HL-60 (cell line): Measurements from ENCODE around the gene C2CD5.

Source experiments
- DNase-seq, 2 experiments: peaks; one replicate each; pipeline ENCODE4 v3.0.0-alpha.2; 2010 to 2020; ENCODE audit warnings: low read depth in 1 of 2, low spot score in 1 of 2
- H3K27ac ChIP-seq: fragments of 250-450 bp; sonication (Bioruptor Pico); replicated peaks from 2 replicates; pipeline ENCODE4 v1.5.1; 2020; ENCODE audit warnings: mild to moderate bottlenecking, moderate library complexity
- H3K27me3 ChIP-seq: fragments of 250-450 bp; sonication (Bioruptor Pico); 2 replicates; pipeline ENCODE4 v1.5.1; 2021; ENCODE audit warnings: mild to moderate bottlenecking, moderate library complexity; ENCODE audit not compliant: insufficient read depth, poor library complexity, severe bottlenecking
- H3K4me3 ChIP-seq: replicated peaks from 2 replicates; pipeline ENCODE4 v1.5.1; 2011; ENCODE audit warnings: mild to moderate bottlenecking, control low read depth, low read length; ENCODE audit not compliant: insufficient read depth
- GABPA ChIP-seq: IDR thresholded peaks from 2 replicates; pipeline ENCODE4 v1.6.1; 2012; ENCODE audit warnings: low read depth
- POLR2AphosphoS5 ChIP-seq: IDR thresholded peaks from 2 replicates; pipeline ENCODE4 v1.6.1; 2012; ENCODE audit warnings: low read depth
- SPI1 ChIP-seq: IDR thresholded peaks from 2 replicates; pipeline ENCODE4 v1.6.1; 2012; ENCODE audit warnings: low read depth, mild to moderate bottlenecking, borderline replicate concordance
- TF ChIP-seq, protein P1 (sequence below): IDR thresholded peaks from 2 replicates; pipeline ENCODE4 v1.6.1; 2012; ENCODE audit warnings: low read depth; ENCODE audit not compliant: insufficient replicate concordance
- TF ChIP-seq, protein P2 (sequence below): IDR thresholded peaks from one replicate; pipeline ENCODE4 v1.5.1; 2011; ENCODE audit warnings: low read length, control low read depth, inconsistent platforms; ENCODE audit not compliant: insufficient read depth

Gene C2CD5

DNA sequence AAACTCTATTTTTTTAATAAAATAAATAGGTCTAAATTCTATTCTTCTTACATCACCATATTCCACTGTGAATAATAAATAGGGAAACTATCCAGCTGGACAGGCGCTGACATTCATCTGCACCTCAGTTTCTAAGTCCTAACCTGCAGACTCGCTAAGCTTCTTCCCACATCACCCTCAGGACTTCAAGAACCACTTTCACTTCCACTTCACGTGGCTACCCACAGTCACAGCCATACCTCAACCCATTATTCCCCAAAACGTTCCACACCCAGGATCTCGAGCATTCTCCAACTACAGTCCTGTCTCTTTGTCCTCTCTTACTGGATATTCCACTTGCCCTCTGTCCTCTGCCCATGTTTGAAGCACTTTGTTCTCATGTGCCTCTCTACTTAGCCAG is 71.1 kb downstream of the C2CD5 start:
- TF ChIP-seq, protein P1, sequence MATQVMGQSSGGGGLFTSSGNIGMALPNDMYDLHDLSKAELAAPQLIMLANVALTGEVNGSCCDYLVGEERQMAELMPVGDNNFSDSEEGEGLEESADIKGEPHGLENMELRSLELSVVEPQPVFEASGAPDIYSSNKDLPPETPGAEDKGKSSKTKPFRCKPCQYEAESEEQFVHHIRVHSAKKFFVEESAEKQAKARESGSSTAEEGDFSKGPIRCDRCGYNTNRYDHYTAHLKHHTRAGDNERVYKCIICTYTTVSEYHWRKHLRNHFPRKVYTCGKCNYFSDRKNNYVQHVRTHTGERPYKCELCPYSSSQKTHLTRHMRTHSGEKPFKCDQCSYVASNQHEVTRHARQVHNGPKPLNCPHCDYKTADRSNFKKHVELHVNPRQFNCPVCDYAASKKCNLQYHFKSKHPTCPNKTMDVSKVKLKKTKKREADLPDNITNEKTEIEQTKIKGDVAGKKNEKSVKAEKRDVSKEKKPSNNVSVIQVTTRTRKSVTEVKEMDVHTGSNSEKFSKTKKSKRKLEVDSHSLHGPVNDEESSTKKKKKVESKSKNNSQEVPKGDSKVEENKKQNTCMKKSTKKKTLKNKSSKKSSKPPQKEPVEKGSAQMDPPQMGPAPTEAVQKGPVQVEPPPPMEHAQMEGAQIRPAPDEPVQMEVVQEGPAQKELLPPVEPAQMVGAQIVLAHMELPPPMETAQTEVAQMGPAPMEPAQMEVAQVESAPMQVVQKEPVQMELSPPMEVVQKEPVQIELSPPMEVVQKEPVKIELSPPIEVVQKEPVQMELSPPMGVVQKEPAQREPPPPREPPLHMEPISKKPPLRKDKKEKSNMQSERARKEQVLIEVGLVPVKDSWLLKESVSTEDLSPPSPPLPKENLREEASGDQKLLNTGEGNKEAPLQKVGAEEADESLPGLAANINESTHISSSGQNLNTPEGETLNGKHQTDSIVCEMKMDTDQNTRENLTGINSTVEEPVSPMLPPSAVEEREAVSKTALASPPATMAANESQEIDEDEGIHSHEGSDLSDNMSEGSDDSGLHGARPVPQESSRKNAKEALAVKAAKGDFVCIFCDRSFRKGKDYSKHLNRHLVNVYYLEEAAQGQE = no peak
- TF ChIP-seq, protein P2, sequence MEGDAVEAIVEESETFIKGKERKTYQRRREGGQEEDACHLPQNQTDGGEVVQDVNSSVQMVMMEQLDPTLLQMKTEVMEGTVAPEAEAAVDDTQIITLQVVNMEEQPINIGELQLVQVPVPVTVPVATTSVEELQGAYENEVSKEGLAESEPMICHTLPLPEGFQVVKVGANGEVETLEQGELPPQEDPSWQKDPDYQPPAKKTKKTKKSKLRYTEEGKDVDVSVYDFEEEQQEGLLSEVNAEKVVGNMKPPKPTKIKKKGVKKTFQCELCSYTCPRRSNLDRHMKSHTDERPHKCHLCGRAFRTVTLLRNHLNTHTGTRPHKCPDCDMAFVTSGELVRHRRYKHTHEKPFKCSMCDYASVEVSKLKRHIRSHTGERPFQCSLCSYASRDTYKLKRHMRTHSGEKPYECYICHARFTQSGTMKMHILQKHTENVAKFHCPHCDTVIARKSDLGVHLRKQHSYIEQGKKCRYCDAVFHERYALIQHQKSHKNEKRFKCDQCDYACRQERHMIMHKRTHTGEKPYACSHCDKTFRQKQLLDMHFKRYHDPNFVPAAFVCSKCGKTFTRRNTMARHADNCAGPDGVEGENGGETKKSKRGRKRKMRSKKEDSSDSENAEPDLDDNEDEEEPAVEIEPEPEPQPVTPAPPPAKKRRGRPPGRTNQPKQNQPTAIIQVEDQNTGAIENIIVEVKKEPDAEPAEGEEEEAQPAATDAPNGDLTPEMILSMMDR = no peak
- TF ChIP-seq POLR2AphosphoS5 (no peak), SPI1 (no peak), GABPA (no peak)
- Histone ChIP-seq H3K27ac (no peak overlapping the region), H3K4me3 (no peak overlapping the region), H3K27me3 (no peaks in the 10 kb centered on the region)
- no peak for DNase-seq

DNA sequence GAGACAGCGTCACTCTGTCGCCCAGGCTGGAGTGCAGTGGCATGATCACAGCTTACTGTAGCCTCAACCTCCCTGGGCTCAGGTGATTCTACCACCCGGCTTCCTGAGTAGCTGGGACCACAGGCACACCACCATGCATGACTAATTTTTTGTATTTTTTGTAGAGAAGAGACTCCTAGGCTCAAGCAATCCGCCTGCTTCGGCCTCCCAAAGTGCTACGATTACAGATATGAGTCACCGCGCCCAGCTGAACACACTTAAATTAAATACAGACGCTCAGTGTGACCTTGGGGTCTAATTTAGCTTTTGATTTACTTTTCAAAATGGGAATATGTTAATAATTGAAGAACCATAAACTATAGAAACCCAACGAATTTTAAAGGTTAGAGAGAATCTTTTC is 77.2 kb downstream of the C2CD5 start:
- no peak overlapping the region for H3K4me3 ChIP-seq
- no peaks in the 10 kb centered on the region for H3K27me3 ChIP-seq
- DNase-seq = no peak
- no peak overlapping the region for H3K27ac ChIP-seq
- TF ChIP-seq, protein P1 = no peak
- TF ChIP-seq, protein P2 = no peak
- TF ChIP-seq GABPA = no peak
- TF ChIP-seq SPI1 = no peak
- TF ChIP-seq POLR2AphosphoS5 = no peak

DNA sequence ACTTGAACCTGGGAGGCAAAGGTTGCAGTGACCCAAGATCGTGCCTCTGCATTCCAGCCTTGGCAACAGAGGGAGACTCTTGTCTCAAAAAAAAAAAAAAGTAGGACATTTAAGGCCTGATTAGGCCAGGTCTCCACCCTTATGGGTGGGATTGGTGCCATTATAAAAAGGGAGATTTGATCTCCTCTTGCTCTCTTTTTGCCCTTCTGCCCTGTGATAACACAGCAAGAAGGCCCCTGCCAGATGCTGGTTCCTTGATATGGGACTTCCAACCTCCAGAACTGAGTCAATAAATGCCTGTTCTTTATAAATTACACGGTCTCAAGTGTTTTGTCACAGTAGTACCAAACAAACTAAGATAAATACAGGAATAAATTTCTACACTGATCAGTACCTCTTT is 81.0 kb downstream of the C2CD5 start:
- Histone ChIP-seq H3K27ac (no peak overlapping the region), H3K4me3 (no peak overlapping the region), H3K27me3 (no peaks in the 10 kb centered on the region)
- no peak for TF ChIP-seq GABPA
- TF ChIP-seq POLR2AphosphoS5 = no peak
- TF ChIP-seq SPI1 = no peak
- TF ChIP-seq, protein P2 = no peak
- TF ChIP-seq, protein P1 = no peak
- no peak for DNase-seq
